ENCODE data around the gene TMEM109.

The TMEM109 gene

DNA sequence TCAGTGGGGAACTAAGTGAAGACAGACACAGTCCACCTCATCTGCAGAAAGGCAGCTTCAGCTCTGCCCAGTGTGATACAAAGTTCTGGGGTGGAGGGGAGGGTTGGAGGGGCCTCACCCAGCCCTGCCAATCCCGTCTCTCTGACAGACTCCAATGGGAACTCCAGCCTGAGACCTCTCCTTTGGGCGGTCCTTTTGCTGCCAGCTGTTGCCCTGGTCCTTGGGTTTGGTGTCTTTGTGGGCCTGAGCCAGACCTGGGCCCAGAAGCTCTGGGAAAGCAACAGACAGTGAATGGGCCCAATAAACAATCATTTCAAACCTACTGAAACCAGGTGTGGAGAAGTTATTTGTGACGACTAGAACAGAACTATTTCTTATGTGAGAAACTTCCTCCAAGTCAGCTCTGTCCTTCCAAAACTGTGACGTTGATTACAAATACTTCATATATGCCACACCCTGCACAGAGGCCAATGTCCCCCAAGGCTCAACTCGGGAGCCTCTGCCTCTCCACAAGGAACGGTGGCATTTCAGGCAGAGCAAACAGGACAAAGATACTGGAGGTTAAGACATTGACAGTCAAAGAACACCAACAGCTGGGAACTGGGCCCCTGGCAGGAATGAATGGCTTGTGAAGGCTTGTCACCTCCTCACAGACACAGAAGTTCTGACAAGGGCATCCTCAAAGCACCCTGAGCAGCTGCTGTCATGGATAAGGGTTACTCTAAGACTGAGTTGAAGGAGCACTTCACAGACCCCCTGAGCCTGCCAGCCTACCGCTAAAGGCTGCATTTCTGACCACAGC is 38.4 kb upstream of the TMEM109 start:
- H3K27ac ChIP-seq (replicated peaks; ENCODE audit: low read length), result no peak overlapping the region
- no peaks in the 10 kb centered on the region for H3K27me3 ChIP-seq (ENCODE audit: control insufficient read depth in 3 of 3, insufficient read depth in 3 of 3, low read depth in 1 of 3, low read length in 3 of 3)
- WGBS, 2 donors (ENCODE audit: extremely low coverage in 2 of 2, insufficient read length in 2 of 2, insufficient replicate concordance in 1 of 2), result no CpG with 5 or more reads among the region's 7 CpGs
- no peak overlapping the region for H2BK5ac ChIP-seq (ENCODE audit: low read length)
- H3K18ac ChIP-seq (ENCODE audit: low read length), result no peak overlapping the region
- no peaks in the 10 kb centered on the region for H3K9me3 ChIP-seq (replicated peaks in 1 of 2; ENCODE audit: control insufficient read depth in 2 of 2, insufficient read depth in 1 of 2, low read depth in 1 of 2, low read length in 2 of 2)
- H2BK15ac ChIP-seq (ENCODE audit: low read length), result no peak overlapping the region
- no peak overlapping the region for H4K8ac ChIP-seq (ENCODE audit: low read depth, low read length)
- no peak overlapping the region for H4K91ac ChIP-seq (ENCODE audit: low read depth, low read length, poor library complexity)
- H3K36me3 ChIP-seq (replicated peaks in 1 of 2; ENCODE audit: control insufficient read depth in 2 of 2, insufficient read depth in 2 of 2, low read length in 2 of 2), result peaks cover 8 to 22% of the 10 kb centered on the region in 2 donors
- no peak for DNase-seq (ENCODE audit: low spot score)
- no peak overlapping the region for H2BK120ac ChIP-seq (ENCODE audit: low read depth, low read length)
- no peak overlapping the region for H3K4ac ChIP-seq (ENCODE audit: low read length)
- H3K79me1 ChIP-seq (ENCODE audit: low read depth, low read length), result no peaks in the 10 kb centered on the region
- no peak overlapping the region for H2BK12ac ChIP-seq (ENCODE audit: low read length)
- no peak overlapping the region for H2AFZ ChIP-seq (ENCODE audit: low read length)
- peaks cover 0 to 1% of the 10 kb centered on the region in 2 donors for H3K4me1 ChIP-seq (ENCODE audit: control insufficient read depth in 2 of 2, insufficient read depth in 1 of 2, low read depth in 1 of 2, low read length in 2 of 2)
- no peak overlapping the region for H3K4me2 ChIP-seq (ENCODE audit: insufficient read depth, low read length, poor library complexity, severe bottlenecking)
- no peak overlapping the region for H3K23ac ChIP-seq (ENCODE audit: low read depth, low read length, poor library complexity)
- no peak overlapping the region for H3K9ac ChIP-seq (ENCODE audit: low read depth, low read length, poor library complexity)
- H3K4me3 ChIP-seq (ENCODE audit: low read length in 2 of 2), result no peak overlapping the region
- no peak overlapping the region for H3K14ac ChIP-seq (ENCODE audit: low read length)
- no peak overlapping the region for H2AK5ac ChIP-seq (ENCODE audit: low read depth, low read length)

DNA sequence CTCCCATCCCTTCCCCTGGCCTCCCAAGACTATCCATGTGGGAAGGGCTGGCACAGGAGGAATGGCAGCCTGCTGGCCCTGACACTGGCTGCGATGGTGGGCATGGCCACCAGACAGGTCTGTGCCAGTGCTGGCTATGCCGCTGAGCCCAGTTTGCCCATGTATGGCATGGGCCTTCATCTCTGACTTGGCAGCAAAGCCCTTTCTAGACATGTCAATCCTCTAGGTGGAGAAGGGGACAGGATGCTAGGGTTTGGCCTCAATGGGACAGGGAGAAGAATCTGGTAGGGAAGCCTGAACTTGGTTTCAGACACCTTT is 37.8 kb upstream of the TMEM109 start:
- H2AK5ac ChIP-seq (ENCODE audit: low read depth, low read length), result no peak overlapping the region
- H3K4me1 ChIP-seq (ENCODE audit: control insufficient read depth in 2 of 2, insufficient read depth in 1 of 2, low read depth in 1 of 2, low read length in 2 of 2), result peaks cover 1 to 5% of the 10 kb centered on the region in 2 donors
- no peak overlapping the region for H3K4me3 ChIP-seq (ENCODE audit: low read length in 2 of 2)
- H3K4ac ChIP-seq (ENCODE audit: low read length), result no peak overlapping the region
- H3K18ac ChIP-seq (ENCODE audit: low read length), result no peak overlapping the region
- H2AFZ ChIP-seq (ENCODE audit: low read length), result no peak overlapping the region
- H3K9me3 ChIP-seq (replicated peaks in 1 of 2; ENCODE audit: control insufficient read depth in 2 of 2, insufficient read depth in 1 of 2, low read depth in 1 of 2, low read length in 2 of 2), result no peaks in the 10 kb centered on the region
- no peak overlapping the region for H4K91ac ChIP-seq (ENCODE audit: low read depth, low read length, poor library complexity)
- no peak overlapping the region for H3K4me2 ChIP-seq (ENCODE audit: insufficient read depth, low read length, poor library complexity, severe bottlenecking)
- no peaks in the 10 kb centered on the region for H3K27me3 ChIP-seq (ENCODE audit: control insufficient read depth in 3 of 3, insufficient read depth in 3 of 3, low read depth in 1 of 3, low read length in 3 of 3)
- H2BK12ac ChIP-seq (ENCODE audit: low read length), result no peak overlapping the region
- no peak overlapping the region for H4K8ac ChIP-seq (ENCODE audit: low read depth, low read length)
- H2BK5ac ChIP-seq (ENCODE audit: low read length), result no peak overlapping the region
- no peak overlapping the region for H3K14ac ChIP-seq (ENCODE audit: low read length)
- no CpG with 5 or more reads among the region's 2 CpGs for WGBS, 2 donors (ENCODE audit: extremely low coverage in 2 of 2, insufficient read length in 2 of 2, insufficient replicate concordance in 1 of 2)
- peaks cover 8 to 22% of the 10 kb centered on the region in 2 donors for H3K36me3 ChIP-seq (replicated peaks in 1 of 2; ENCODE audit: control insufficient read depth in 2 of 2, insufficient read depth in 2 of 2, low read length in 2 of 2)
- no peak overlapping the region for H2BK15ac ChIP-seq (ENCODE audit: low read length)
- DNase-seq (ENCODE audit: low spot score), result no peak
- H3K9ac ChIP-seq (ENCODE audit: low read depth, low read length, poor library complexity), result no peak overlapping the region
- H3K79me1 ChIP-seq (ENCODE audit: low read depth, low read length), result no peaks in the 10 kb centered on the region
- H3K23ac ChIP-seq (ENCODE audit: low read depth, low read length, poor library complexity), result no peak overlapping the region
- no peak overlapping the region for H3K27ac ChIP-seq (replicated peaks; ENCODE audit: low read length)
- H2BK120ac ChIP-seq (ENCODE audit: low read depth, low read length), result no peak overlapping the region

DNA sequence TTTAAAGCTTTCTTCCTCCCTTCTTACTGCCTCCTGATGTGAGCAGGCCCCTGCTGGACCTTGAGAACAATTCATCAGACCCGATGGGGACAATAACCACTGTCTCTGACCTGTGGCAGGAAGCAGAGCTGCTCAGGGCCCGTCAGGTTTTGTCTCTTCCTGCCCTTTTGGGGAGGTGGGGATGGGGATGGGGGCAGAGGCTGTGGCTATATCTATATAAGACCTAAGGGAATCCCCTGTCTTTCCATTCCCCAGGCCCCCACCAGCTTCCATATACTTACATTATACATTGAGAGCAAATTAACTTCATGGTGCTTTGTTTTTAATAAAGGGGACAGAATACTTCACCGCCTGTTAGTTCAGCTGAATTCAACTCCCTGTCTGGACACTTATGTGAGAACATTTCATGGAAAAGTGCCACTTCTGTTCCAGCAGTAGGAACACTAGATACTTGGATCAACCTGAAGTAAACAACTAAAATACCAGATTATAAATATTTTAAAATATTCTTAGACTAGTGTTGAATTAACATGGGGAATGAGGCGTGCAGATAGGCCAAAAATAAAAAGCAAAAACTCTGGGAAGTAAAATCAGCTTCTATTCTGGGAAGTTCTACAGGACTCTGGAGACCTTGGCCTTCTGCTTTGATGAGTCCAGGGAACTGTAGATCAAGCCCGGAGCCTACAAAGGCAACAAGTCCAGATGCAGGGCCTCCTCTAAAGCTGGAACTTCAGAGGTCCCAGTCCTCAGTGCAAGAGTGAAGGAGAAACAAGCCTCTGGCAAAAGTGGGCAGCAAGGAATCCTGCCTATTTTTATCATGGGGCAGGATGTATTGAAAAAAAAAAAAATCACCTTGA is 35.5 kb upstream of the TMEM109 start:
- WGBS, 2 donors (ENCODE audit: extremely low coverage in 2 of 2, insufficient read length in 2 of 2, insufficient replicate concordance in 1 of 2), result no CpG with 5 or more reads among the region's 5 CpGs
- peaks cover 0 to 6% of the 10 kb centered on the region in 2 donors for H3K4me1 ChIP-seq (ENCODE audit: control insufficient read depth in 2 of 2, insufficient read depth in 1 of 2, low read depth in 1 of 2, low read length in 2 of 2)

DNA sequence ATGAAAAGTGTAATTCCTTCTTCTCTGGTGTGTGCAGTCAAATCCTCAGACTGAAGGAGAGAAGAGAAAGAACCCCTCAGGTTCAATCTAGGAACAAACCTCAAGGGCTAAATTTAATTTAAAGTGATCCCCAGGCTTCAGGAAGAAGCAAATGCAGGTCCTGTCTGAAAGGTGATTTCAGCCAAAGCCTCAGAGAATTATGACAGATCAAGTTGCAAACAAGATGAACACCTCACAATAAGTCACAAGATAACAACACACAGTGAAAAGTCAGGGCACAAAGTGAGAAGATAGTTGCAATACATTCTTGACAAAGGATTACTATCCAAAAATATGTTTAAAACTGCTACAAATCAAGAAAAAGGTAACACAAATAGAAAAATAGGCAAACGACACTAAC is 34.9 kb upstream of the TMEM109 start:
- H3K79me1 ChIP-seq (ENCODE audit: low read depth, low read length), result no peaks in the 10 kb centered on the region
- no peak overlapping the region for H3K4ac ChIP-seq (ENCODE audit: low read length)
- H2AFZ ChIP-seq (ENCODE audit: low read length), result no peak overlapping the region
- no peaks in the 10 kb centered on the region for H3K27me3 ChIP-seq (ENCODE audit: control insufficient read depth in 3 of 3, insufficient read depth in 3 of 3, low read depth in 1 of 3, low read length in 3 of 3)
- peaks cover 0 to 6% of the 10 kb centered on the region in 2 donors for H3K4me1 ChIP-seq (ENCODE audit: control insufficient read depth in 2 of 2, insufficient read depth in 1 of 2, low read depth in 1 of 2, low read length in 2 of 2)
- H3K9ac ChIP-seq (ENCODE audit: low read depth, low read length, poor library complexity), result no peak overlapping the region
- no peak overlapping the region for H2BK5ac ChIP-seq (ENCODE audit: low read length)
- no peak overlapping the region for H3K4me2 ChIP-seq (ENCODE audit: insufficient read depth, low read length, poor library complexity, severe bottlenecking)
- no peak overlapping the region for H3K27ac ChIP-seq (replicated peaks; ENCODE audit: low read length)
- H3K36me3 ChIP-seq (replicated peaks in 1 of 2; ENCODE audit: control insufficient read depth in 2 of 2, insufficient read depth in 2 of 2, low read length in 2 of 2), result peaks cover 8 to 22% of the 10 kb centered on the region in 2 donors
- no peak overlapping the region for H4K91ac ChIP-seq (ENCODE audit: low read depth, low read length, poor library complexity)
- no peak overlapping the region for H3K14ac ChIP-seq (ENCODE audit: low read length)
- no peak overlapping the region for H4K8ac ChIP-seq (ENCODE audit: low read depth, low read length)
- H3K9me3 ChIP-seq (replicated peaks in 1 of 2; ENCODE audit: control insufficient read depth in 2 of 2, insufficient read depth in 1 of 2, low read depth in 1 of 2, low read length in 2 of 2), result no peaks in the 10 kb centered on the region
- WGBS, 2 donors (ENCODE audit: extremely low coverage in 2 of 2, insufficient read length in 2 of 2, insufficient replicate concordance in 1 of 2), result no CpG with 5 or more reads among the region's 1 CpG
- DNase-seq (ENCODE audit: low spot score), result no peak
- no peak overlapping the region for H2BK15ac ChIP-seq (ENCODE audit: low read length)
- H3K23ac ChIP-seq (ENCODE audit: low read depth, low read length, poor library complexity), result no peak overlapping the region
- H3K18ac ChIP-seq (ENCODE audit: low read length), result no peak overlapping the region
- H3K4me3 ChIP-seq (ENCODE audit: low read length in 2 of 2), result no peak overlapping the region
- H2BK120ac ChIP-seq (ENCODE audit: low read depth, low read length), result no peak overlapping the region
- no peak overlapping the region for H2BK12ac ChIP-seq (ENCODE audit: low read length)
- H2AK5ac ChIP-seq (ENCODE audit: low read depth, low read length), result no peak overlapping the region

More for the DNA sequence above, 35.5 kb upstream of the TMEM109 start:
- H3K14ac ChIP-seq (ENCODE audit: low read length), result no peak overlapping the region
- no peak overlapping the region for H2BK12ac ChIP-seq (ENCODE audit: low read length)
- no peaks in the 10 kb centered on the region for H3K9me3 ChIP-seq (replicated peaks in 1 of 2; ENCODE audit: control insufficient read depth in 2 of 2, insufficient read depth in 1 of 2, low read depth in 1 of 2, low read length in 2 of 2)
- no peak overlapping the region for H2AK5ac ChIP-seq (ENCODE audit: low read depth, low read length)
- no peak overlapping the region for H3K4me3 ChIP-seq (ENCODE audit: low read length in 2 of 2)
- H3K27ac ChIP-seq (replicated peaks; ENCODE audit: low read length), result no peak overlapping the region
- H4K8ac ChIP-seq (ENCODE audit: low read depth, low read length), result no peak overlapping the region
- no peak overlapping the region for H4K91ac ChIP-seq (ENCODE audit: low read depth, low read length, poor library complexity)
- no peak overlapping the region for H2BK15ac ChIP-seq (ENCODE audit: low read length)
- H3K79me1 ChIP-seq (ENCODE audit: low read depth, low read length), result no peaks in the 10 kb centered on the region
- no peak overlapping the region for H2BK120ac ChIP-seq (ENCODE audit: low read depth, low read length)
- no peak overlapping the region for H3K4ac ChIP-seq (ENCODE audit: low read length)
- H3K18ac ChIP-seq (ENCODE audit: low read length), result no peak overlapping the region
- no peak overlapping the region for H3K9ac ChIP-seq (ENCODE audit: low read depth, low read length, poor library complexity)
- H3K4me2 ChIP-seq (ENCODE audit: insufficient read depth, low read length, poor library complexity, severe bottlenecking), result no peak overlapping the region
- no peak for DNase-seq (ENCODE audit: low spot score)
- H3K36me3 ChIP-seq (replicated peaks in 1 of 2; ENCODE audit: control insufficient read depth in 2 of 2, insufficient read depth in 2 of 2, low read length in 2 of 2), result peaks cover 8 to 22% of the 10 kb centered on the region in 2 donors
- no peaks in the 10 kb centered on the region for H3K27me3 ChIP-seq (ENCODE audit: control insufficient read depth in 3 of 3, insufficient read depth in 3 of 3, low read depth in 1 of 3, low read length in 3 of 3)
- H2BK5ac ChIP-seq (ENCODE audit: low read length), result no peak overlapping the region
- H3K23ac ChIP-seq (ENCODE audit: low read depth, low read length, poor library complexity), result no peak overlapping the region
- H2AFZ ChIP-seq (ENCODE audit: low read length), result no peak overlapping the region

All from neuronal stem cell (in vitro differentiated cells).